HG03025 (cell line): Measurements from ENCODE around the gene CAMTA1.

Experiments used
- ATAC-seq: cut with Tn5 transposase; IDR thresholded peaks from one replicate; pipeline ENCODE4 v1.9.1; 2021; ENCODE audit warnings: mild to moderate bottlenecking, moderate library complexity; ENCODE audit not compliant: unreplicated experiment, low FRiP score

Gene CAMTA1

DNA sequence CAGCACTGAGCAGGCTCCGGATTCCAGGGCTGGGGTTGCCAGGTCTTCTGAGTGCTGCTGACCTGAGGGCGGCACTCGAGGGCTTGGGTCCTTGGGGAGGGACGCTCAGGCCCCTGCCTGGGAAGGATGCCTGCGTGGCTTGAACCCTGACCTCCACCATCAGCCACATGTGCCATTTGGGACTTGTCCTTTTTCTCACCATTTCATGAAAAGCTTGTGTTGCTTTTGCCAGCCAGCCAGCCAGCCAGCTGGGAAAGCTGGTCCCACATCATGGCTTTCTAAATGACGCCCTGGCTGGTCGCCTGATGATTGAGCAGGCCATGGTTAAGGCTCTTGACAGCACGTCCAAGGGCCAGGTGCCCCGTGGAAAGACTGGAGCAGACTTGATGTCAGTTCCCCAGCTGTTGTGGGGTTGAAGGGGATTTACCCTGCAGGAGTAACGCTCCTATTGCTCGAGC lies 168.7 kb downstream of the CAMTA1 start:
- no peak for ATAC-seq

DNA sequence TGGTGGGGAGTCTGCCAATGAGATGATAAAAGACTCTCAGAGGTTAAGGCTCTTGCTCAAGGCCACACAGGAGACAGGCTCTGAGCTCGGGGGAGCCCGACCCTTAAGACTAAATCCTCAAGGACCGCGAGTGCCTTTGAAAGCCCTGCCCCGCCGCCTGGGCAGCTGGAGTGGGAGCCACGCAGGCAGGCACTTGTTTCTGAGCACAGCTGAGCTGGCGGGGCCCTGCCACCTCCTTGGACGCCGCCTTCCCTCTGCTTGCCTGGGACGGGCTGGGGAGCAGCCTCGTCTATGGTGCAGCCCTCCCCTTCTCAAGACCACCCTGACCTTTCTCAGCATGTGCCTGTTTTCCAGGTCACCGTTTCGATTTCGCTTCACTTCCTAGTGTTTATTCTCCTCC lies 169.3 kb downstream of the CAMTA1 start:
- ATAC-seq, result no peak

DNA sequence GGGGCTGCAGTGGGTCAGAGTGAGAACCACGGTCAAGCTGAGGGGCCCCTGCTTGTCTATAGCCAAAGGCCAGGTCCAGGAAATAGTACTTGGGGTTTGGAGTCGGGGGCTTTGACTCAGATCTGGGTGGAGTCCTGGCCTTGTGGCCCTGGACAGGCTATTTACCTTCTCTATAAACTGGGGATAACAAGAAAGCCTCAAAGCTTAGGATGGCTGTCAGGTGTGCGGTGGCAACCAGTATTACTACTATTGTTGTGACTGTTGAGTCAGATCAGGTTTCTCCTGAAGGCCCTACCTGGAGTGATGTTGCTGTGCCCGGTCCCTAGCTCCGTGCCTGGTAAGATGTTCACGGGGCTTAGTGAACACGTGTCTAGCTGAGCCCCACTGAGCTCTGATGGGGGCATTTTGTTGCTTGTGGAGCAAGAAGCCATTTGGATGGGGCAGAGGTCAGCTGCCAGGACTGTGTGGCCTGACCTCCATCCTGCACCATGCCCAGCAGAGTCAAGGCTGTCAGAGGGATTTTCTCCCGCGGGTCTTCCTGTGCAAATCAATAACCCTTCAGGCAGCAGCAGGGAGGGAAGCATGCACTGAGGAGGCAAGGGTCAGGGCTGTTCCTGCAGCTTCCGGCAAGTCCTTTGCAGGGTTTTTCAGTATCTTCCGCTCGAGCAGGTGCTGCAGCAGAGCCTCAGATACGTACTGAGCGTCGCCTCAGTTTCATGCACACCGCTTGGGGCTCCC lies 170.3 kb downstream of the CAMTA1 start:
- ATAC-seq, result no peak

DNA sequence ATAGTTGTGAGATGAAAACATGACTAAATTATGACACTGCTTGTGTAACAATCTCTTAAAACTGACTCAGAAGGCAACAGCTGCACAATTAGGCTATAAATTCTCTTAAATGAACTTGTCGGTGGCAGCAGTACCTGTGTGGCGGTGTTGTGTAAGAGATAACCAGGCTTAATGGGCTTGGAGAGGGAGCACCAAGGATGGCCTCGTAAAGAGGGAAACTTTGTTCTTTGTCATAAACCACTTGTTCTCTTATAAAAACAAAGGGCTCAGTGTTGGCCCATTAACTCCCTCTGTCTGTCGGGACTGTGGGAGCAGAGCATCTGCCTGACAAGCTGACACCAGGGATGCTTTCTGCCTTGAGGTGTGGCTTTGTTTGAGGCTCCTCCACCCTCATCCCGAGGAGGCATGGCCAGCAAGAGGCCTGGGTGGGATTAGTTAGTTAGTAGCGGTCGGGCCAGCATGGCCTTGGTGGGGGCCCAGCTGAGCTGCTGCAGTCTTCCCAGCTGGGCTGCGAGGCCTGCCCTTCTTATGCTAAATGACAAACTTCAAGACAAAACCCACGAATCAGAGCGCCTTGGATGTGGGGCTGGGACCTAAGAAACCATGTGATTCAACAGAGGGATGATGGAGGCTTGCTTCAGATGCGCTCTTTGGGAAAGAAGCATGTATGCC lies 171.4 kb downstream of the CAMTA1 start:
- no peak for ATAC-seq

DNA sequence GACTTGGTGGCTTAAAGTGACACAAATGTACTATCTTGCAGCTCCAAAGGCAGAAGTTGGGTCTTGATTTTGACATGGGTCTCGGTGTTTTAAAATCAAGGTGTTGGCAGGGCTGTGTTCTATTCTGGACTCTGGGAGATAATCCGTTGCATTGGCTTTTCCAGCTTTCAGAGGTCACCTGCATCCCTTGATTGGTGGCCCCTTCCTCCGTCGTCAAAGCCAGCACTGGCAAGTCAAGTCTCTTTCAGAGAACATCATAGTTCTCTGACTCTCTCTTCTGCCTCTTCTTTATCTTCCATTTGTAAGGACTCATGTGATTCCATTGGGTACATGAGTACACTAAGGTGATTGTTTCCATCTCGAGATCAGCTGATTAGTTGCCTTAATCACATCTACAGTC lies 172.1 kb downstream of the CAMTA1 start:
- no peak for ATAC-seq

DNA sequence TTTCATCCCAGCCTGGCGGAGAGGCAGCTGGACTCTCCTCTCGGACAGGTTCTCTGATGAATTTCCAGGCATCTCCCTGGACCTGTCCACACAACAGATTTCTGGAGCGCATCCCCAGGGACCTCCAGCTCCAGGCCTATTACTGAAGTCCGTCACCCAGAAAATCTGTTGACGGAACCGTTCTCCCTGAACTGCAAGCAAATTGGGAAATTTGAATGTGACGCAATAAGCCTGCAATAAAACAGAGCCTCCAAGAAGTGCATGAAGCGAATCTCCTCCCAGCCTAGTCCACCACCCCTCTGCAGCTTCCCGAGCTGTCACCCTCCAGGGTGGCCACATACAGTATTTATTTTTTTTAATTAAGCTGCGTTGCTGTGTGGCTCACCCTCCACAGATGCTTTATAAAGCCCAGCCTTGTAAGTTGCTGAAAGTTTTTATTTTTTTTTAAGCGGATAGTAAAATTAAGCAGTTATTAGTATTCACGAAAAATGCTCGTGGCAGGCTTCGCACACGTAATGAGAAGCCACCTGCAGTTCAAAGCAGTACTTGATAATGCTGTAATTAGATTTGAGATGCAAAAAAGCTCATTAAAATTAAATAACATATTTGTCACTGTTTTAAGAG lies 173.3 kb downstream of the CAMTA1 start:
- no peak for ATAC-seq

DNA sequence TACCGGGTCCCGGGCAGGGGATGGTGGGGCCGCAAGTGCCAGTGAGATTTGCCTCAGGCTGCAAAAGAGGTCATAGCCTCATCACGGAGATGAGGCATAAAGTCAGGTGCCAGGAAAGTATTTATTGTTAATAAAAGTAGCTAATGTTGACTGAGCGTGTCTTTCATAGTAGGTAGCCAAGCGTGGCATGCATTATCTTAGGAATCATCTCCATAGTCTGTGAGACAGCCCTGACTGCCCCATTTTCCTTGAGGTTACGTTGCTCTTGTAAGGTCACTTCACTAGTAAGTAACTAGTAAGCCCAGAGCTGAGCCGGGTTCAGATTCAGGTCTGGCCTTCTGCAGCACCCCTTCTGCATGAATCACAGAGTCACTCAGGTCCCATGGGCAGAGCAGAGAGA lies 174.2 kb downstream of the CAMTA1 start:
- no peak for ATAC-seq

DNA sequence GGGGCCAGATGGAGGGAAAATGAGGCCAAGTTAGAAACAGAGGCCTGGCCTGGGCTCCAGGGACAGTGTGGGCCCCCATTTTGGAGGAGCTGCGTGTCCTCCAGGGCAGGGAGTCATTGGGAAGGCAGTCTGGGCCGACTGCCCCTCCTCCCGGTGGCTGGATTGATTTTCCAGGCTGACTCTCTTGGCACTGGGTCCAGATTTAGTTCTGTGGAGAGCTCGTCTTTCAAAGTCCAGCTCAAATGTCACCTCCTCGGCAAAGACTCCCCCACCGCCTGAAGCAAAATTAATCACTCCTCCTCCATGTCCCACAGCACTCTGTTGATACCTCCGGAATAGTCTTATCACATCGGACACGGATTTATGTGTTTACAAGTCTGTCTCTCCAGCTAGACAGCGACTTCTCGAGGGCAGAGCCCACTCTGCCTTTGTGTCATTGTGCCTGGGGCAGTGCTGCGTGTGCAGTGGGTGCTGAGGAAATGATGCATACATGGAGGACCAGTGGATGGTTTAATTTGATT lies 175.1 kb downstream of the CAMTA1 start:
- ATAC-seq, result no peak

DNA sequence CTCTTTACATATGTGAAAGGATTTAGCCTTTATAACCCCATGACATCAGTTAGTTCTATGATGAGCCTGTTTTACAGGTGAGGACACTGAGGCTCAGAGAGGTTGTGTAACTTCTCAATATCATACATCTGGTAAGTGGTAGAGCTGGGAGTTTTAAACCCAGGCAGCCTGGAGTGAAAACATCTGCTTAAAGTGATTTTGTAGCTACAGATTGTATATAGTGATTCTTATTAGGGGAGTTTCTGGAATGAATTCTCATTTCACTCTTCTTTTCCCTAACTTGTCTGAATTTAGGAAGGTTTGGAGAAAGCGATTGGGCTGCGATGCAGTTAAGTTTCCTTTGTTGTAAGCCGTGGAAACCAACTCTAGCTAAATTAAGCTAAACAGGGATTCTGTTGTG lies 175.6 kb downstream of the CAMTA1 start:
- ATAC-seq, result no peak

DNA sequence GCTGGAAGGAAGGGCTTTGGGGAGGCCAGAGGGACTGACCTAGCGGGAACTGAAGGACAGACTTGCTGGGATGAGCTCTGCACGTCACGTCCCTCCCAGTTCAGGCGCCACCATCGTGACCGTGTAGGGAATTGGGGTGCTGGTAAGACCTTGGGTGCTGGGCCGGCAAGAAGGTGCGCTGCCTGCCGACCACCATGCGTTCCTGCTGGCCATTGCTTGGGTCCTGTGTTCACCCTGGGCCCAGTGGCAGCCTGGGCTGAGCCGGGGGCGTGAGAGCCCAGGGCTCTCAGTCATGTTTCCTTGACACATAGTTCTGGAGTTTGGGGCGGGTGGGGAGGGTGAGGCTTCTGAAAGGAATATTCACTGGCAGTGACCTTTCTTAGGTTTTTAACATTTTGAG lies 176.0 kb downstream of the CAMTA1 start:
- no peak for ATAC-seq

DNA sequence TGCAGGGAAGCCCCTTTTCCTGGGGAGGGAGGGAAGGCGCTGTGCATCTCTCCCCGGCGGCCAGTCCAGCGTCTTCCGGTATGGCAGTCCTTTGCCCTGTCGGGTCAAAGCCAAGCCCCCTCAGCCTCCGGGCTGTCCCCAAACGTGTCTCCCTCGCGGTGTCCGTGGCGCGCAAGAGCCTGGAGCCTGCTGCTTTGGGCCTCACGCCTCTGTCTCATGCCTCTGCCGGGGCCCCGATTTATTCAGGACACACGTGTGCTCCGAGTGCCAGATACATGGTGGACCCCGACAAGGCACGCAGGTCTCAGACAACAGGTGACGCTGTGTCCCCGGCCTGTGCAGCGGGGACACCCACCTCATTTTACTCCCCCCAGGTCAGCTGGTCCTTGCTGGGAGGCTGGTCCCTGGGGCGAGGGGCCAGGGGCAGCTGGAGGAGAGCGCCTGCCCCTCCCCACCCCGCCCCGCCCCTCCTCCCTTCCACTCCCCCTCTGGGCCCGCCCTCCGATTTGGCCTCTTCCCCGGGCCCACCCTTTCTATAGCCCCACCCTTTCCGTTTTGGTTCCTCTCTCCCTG lies 176.7 kb downstream of the CAMTA1 start:
- no peak for ATAC-seq

DNA sequence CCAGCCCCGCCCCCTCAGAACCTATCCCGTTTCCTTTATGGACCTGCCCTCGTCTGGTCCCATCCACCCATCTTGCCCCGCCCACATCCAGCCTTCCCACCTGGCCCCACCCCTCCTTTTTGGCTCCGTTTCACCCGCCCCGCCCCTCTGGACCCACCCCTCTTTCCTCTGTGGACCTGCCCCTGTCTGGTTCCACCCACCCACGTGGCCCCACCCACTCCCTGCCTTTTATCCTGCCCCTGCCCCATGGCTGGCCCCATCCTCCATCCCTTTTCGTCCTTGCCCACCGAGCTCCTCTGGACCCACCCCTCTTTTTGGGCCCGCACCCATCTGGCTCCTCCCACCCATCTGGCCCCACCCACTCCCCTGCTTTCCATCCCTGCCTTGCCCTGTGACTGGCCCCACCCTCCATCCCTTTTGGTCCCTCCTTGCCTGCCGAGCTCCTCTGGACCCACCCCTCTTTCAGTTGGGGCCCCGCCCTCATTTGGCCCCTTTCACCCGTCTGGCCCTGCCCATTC lies 177.3 kb downstream of the CAMTA1 start:
- ATAC-seq, result no peak

DNA sequence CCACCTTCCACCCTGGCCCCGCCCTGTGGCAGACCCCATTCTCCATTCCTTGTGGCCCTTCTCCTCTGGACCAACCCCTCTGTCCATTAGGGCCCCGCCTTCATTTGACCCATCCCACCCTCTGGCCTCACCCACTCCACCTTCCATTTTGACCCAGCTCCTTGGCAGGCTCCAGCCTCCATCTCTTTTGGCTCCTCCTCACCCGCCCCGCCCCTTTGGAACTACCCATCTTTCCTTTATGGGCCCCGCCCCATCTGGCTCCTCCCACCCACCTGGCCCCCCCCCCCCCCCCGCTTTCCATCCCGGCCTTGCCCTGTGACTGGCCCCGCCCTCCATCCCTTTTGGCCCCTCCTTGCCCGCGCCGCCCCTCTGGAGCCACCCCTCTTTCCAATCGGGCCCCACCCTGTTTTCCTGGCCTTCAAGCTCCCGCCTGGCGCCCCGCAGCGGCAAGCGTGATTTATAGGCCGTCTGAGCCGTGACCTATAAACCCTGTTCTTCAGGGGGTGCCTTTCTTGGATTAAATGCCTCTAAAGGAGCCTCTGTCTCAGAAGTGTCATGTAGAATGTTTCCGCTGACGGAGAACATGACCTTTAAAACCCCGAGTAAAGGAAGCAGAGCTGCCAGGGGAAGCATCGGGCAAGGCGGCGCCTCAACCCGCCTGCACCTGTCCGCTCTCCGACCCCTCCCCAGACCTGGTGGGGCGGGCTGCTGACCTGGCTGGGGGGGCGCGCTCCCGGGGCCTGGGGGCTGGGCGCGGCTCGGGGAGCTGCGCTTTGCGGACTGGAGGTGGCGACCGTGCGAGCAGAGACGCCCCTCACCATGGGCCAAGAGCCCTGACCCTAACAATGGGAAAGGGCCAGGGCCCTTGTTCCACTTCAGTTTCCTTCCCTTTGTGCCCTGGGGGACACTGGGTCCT lies 178.0 kb downstream of the CAMTA1 start:
- ATAC-seq, result no peak

DNA sequence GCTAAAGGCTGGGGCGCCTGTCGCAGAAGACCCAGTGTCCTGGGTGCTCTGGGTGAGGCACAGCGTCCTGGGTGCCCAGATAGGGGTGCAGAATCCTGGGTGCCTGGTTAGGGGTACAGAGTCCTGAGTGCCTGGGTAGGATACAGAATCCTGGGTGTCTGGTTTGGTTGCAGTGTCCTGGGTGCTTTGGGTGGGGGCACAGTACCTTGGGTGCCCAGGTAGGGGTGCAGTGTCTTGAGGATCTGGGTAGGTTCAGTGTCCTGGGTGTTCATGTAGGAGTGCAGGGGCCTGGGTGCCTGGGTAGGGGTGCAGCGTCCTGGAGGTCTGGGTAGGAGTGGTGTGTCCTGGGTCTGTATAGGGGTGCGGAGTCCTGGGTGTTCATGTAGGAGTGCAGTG lies 178.7 kb downstream of the CAMTA1 start:
- ATAC-seq, result no peak

DNA sequence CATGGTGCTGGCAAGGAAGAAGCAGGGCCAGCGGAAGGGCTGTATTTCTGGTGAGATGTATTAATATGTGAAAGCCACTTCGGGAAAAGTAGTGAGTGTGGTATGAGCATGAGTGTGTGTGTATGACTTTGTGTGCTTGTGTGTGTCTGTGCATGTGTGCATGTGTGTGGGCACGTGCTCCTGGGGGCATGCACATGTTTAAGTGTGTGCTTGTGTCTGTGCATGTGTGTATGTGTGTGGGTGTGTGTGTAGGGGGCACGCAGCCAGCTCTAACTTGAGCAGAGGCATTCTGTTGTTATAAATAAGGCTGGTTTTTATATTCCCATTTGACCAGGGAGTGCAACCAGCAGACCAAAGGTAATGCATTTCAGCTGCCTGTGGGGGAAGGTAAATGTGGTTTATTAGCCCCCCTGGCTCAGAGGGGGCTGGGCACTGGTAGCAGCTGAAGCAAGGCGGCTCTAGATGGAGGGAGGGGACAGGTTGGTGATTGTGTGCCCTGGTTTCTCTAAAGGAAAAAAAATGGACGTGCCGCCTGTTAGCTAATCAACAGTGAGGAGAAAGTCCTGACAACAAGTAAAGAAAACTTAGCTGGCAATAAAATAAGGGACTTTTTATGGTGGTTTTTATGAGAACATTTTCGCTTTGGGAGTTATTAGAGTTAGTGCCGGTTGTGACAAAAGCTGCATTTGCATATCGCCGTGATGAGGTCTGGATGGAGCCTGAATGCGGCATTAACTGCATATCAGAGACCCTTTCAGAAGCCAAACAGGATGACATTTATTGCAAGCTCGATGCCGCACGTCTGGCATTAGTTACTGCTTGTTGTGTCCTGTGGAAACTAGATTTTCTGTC lies 180.1 kb downstream of the CAMTA1 start:
- ATAC-seq, result no peak

DNA sequence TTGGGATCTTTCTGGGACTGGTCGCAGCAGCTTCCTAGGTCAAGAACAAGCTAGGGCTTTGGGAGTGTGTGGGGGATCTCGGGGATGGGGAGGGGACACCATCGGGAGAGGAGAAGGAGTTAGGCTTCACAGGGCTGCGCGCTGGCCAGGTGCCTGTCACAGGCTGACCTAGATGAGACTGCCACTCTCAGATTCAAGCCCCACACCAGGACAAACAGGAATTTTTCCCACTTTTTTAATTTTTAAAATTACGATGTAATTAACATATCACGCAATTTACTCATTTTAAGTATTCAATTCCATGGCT lies 180.6 kb downstream of the CAMTA1 start:
- ATAC-seq, result no peak

DNA sequence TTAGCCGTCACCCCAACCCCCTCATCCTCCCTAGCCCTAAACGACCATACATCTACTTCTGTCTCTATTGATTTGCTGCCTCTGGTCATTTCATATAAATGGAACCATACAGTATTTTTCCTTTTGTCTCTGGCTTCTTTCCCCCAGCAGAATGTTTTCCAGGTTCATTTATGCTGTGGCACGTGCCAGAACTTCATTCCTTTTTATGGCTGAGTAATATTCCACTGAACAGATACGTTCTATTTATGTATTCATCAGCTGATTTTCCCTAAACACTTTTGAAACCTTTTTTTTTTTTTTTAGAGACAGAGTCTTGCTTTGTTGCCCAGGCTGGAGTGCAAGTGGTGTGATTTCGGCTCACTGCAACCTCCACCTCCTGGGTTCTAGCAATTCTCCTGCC lies 181.1 kb downstream of the CAMTA1 start:
- no peak for ATAC-seq

DNA sequence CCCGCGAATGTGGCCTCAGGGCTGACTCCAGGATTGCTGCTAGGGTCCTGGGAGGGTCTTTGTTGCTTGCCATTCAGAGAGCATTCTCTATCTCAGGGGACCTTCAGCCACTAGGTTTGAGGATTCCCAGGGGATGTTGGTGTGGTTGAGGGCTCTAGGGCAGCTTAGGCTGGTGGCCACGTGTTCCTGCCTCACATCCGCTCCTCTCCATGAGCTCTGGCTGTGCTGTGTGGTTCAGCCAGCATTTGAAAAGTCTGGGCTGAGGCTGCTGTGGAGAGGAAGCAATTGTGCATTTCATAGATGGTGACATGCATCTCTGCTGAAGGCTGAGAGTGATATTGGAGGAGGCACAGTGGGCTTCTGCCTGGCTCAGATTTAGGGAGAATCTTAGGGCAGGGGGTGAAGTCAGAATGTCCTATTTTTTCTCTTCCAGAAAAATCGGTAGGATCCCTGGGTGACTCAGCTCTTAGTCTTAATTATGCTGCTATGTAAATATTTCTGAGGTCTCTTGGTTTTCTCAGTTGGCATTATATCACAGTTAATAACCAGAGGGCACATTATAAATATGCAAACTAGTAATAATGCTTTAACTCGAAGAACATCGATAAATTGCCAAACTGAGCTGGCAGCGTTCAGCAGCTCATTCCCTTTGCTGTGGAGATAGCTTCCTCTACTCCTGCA lies 182.3 kb downstream of the CAMTA1 start:
- no peak for ATAC-seq

DNA sequence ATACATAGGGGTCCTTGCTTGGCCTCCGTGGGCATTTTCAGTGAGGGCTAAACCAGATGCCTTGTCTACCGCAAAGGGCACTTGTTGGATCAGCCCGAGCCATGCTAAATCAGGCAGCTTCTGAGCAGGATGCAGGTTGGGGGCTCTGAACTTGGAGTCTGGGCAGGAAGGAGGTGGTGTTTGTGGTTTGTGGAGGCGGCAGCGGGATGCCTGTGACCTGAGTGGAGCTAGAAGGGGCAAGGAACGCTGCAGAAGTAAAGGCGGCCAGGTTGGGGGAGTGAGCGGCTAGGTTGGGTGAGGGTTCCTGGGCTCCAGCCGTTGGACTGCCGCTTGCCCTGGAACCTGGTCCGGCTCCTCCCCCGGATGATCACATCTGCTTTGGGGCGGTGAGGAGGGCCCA lies 183.9 kb downstream of the CAMTA1 start:
- no peak for ATAC-seq
